ENCODE data around the gene UBAP2L. TPM values are rescaled to one million over a fixed set of nuclear protein-coding genes. Genes with fewer than 3 reads are reported as not detected.

UBAP2L gene
- total and polyA plus RNA-seq, 9 of the 15 experiments (the other 6 are each of a cell fraction or from before 2014, with no cell fraction given): 75.0 to 245 (median 119) TPM

DNA sequence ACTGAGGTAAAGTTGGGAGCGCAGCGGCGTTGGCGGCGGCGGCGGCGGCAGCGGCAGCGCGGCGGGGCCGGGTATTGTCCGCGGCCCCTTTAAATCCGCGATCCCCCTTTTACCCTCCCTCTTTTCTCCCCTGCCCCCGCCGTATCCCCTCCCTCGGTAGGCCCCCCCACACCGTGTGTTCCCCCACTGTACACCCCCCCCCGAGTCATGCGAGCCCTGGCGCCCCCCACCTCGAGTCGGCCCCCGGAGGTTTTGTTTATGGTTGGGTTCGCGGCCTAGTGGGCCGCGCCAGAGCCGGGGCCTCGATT, 169 bp downstream of the UBAP2L start (continued):
- TF ChIP-seq, protein P1, sequence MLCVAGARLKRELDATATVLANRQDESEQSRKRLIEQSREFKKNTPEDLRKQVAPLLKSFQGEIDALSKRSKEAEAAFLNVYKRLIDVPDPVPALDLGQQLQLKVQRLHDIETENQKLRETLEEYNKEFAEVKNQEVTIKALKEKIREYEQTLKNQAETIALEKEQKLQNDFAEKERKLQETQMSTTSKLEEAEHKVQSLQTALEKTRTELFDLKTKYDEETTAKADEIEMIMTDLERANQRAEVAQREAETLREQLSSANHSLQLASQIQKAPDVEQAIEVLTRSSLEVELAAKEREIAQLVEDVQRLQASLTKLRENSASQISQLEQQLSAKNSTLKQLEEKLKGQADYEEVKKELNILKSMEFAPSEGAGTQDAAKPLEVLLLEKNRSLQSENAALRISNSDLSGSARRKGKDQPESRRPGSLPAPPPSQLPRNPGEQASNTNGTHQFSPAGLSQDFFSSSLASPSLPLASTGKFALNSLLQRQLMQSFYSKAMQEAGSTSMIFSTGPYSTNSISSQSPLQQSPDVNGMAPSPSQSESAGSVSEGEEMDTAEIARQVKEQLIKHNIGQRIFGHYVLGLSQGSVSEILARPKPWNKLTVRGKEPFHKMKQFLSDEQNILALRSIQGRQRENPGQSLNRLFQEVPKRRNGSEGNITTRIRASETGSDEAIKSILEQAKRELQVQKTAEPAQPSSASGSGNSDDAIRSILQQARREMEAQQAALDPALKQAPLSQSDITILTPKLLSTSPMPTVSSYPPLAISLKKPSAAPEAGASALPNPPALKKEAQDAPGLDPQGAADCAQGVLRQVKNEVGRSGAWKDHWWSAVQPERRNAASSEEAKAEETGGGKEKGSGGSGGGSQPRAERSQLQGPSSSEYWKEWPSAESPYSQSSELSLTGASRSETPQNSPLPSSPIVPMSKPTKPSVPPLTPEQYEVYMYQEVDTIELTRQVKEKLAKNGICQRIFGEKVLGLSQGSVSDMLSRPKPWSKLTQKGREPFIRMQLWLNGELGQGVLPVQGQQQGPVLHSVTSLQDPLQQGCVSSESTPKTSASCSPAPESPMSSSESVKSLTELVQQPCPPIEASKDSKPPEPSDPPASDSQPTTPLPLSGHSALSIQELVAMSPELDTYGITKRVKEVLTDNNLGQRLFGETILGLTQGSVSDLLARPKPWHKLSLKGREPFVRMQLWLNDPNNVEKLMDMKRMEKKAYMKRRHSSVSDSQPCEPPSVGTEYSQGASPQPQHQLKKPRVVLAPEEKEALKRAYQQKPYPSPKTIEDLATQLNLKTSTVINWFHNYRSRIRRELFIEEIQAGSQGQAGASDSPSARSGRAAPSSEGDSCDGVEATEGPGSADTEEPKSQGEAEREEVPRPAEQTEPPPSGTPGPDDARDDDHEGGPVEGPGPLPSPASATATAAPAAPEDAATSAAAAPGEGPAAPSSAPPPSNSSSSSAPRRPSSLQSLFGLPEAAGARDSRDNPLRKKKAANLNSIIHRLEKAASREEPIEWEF (CRISPR knock-in tag; IDR thresholded peaks at IDR 0.05): peak; percentile 42; the same call in 1 of the 2 replicates
- TF ChIP-seq RBFOX2 (IDR thresholded peaks at IDR 0.05; ENCODE audit: low read depth, low read length) (peak; percentile 88), TGIF2 (CRISPR knock-in tag; IDR thresholded peaks at IDR 0.05) (peak; percentile 86; the same call in 1 of the 2 replicates), PCBP1 (IDR thresholded peaks at IDR 0.05; ENCODE audit: low read depth, low read length, poor library complexity, severe bottlenecking) (peak; percentile 76), CGGBP1 (CRISPR knock-in tag; IDR thresholded peaks at IDR 0.05) (peak; percentile 43; the same call in 1 of the 2 replicates), GATAD2A (IDR thresholded peaks at IDR 0.05) (no peak), TAF1 (IDR thresholded peaks at IDR 0.05; ENCODE audit: control insufficient read depth, extremely low read depth, insufficient read depth, low read length, severe bottlenecking) (peak; percentile 52), GTF2E2 (tag; IDR thresholded peaks at IDR 0.05) (peak; percentile 96; the same call in 1 of the 2 replicates), ETV1 (tag; conservative IDR thresholded peaks at IDR 0.05; ENCODE audit: low read depth) (no peak), KAT7 (CRISPR knock-in tag; IDR thresholded peaks at IDR 0.05; ENCODE audit: borderline replicate concordance) (no peak; the same call in 1 of the 2 replicates), SMARCA4 (IDR thresholded peaks at IDR 0.05) (no peak), ZNF263 (CRISPR knock-in tag; IDR thresholded peaks at IDR 0.05; ENCODE audit: borderline replicate concordance) (no peak), CBFB (CRISPR knock-in tag; IDR thresholded peaks at IDR 0.05) (no peak)
- TF ChIP-seq, protein P2, sequence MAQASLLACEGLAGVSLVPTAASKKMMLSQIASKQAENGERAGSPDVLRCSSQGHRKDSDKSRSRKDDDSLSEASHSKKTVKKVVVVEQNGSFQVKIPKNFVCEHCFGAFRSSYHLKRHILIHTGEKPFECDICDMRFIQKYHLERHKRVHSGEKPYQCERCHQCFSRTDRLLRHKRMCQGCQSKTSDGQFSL (CRISPR knock-in tag; IDR thresholded peaks at IDR 0.05): no peak
- TF ChIP-seq, protein P2 (tag; IDR thresholded peaks at IDR 0.05): peak in 1 of 2 experiments; percentile 97; a peak in 2 of 4 replicates
- TF ChIP-seq, protein P3, sequence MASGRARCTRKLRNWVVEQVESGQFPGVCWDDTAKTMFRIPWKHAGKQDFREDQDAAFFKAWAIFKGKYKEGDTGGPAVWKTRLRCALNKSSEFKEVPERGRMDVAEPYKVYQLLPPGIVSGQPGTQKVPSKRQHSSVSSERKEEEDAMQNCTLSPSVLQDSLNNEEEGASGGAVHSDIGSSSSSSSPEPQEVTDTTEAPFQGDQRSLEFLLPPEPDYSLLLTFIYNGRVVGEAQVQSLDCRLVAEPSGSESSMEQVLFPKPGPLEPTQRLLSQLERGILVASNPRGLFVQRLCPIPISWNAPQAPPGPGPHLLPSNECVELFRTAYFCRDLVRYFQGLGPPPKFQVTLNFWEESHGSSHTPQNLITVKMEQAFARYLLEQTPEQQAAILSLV (tag; IDR thresholded peaks at IDR 0.05): no peak
- TF ChIP-seq, protein P4, sequence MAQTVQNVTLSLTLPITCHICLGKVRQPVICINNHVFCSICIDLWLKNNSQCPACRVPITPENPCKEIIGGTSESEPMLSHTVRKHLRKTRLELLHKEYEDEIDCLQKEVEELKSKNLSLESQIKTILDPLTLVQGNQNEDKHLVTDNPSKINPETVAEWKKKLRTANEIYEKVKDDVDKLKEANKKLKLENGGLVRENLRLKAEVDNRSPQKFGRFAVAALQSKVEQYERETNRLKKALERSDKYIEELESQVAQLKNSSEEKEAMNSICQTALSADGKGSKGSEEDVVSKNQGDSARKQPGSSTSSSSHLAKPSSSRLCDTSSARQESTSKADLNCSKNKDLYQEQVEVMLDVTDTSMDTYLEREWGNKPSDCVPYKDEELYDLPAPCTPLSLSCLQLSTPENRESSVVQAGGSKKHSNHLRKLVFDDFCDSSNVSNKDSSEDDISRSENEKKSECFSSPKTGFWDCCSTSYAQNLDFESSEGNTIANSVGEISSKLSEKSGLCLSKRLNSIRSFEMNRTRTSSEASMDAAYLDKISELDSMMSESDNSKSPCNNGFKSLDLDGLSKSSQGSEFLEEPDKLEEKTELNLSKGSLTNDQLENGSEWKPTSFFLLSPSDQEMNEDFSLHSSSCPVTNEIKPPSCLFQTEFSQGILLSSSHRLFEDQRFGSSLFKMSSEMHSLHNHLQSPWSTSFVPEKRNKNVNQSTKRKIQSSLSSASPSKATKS (CRISPR knock-in tag; IDR thresholded peaks at IDR 0.05): no peak
- TF ChIP-seq, protein P5, sequence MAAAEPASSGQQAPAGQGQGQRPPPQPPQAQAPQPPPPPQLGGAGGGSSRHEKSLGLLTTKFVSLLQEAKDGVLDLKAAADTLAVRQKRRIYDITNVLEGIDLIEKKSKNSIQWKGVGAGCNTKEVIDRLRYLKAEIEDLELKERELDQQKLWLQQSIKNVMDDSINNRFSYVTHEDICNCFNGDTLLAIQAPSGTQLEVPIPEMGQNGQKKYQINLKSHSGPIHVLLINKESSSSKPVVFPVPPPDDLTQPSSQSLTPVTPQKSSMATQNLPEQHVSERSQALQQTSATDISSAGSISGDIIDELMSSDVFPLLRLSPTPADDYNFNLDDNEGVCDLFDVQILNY (CRISPR knock-in tag; IDR thresholded peaks at IDR 0.05): no peak
